GM21367 (cell line): ENCODE measurements around the gene FRMPD2.
"Not testable (repeated sequence)": the region's sequence is repeated elsewhere in the genome, so short reads cannot be mapped to it uniquely, and the experiment has no call there.

Experiments
- ATAC-seq: cut with Tn5 transposase; IDR thresholded peaks from one replicate; pipeline ENCODE4 v1.9.1; 2021; ENCODE audit not compliant: unreplicated experiment

Gene FRMPD2

GRCh38 chr10:48290286-48290685 lies 15.8 kb upstream of the FRMPD2 start:
- no peak for ATAC-seq

- ATAC-seq, result no peak
Observed at GRCh38 chr10:48289501-48290238, 15.2 kb upstream of the FRMPD2 start.

GRCh38 chr10:48288661-48289060 lies 14.2 kb upstream of the FRMPD2 start:
- ATAC-seq, result no peak

GRCh38 chr10:48287417-48288391 lies 13.2 kb upstream of the FRMPD2 start:
- peak; percentile 32 for ATAC-seq

GRCh38 chr10:48286356-48286755 lies 11.9 kb upstream of the FRMPD2 start:
- ATAC-seq, result no peak

- no peak for ATAC-seq
Observed at GRCh38 chr10:48285710-48286109, 11.2 kb upstream of the FRMPD2 start.

- no peak for ATAC-seq
Observed at GRCh38 chr10:48284811-48285210, 10.3 kb upstream of the FRMPD2 start.

- ATAC-seq, result no peak
Observed at GRCh38 chr10:48284002-48284546, 9.6 kb upstream of the FRMPD2 start.

- peak; percentile 51 for ATAC-seq
Observed at GRCh38 chr10:48282829-48283228, 8.3 kb upstream of the FRMPD2 start.

GRCh38 chr10:48281697-48282096 lies 7.2 kb upstream of the FRMPD2 start:
- ATAC-seq, result not testable (repeated sequence)

- ATAC-seq, result peak; percentile 87
Observed at GRCh38 chr10:48279081-48279751, 4.7 kb upstream of the FRMPD2 start.

- no peak for ATAC-seq
Observed at GRCh38 chr10:48277093-48277492, 2.6 kb upstream of the FRMPD2 start.

GRCh38 chr10:48273741-48274140 lies 755 bp downstream of the FRMPD2 start:
- ATAC-seq, result no peak

GRCh38 chr10:48272682-48273081 lies 1.8 kb downstream of the FRMPD2 start:
- ATAC-seq, result no peak

GRCh38 chr10:48271047-48271730 lies 3.3 kb downstream of the FRMPD2 start:
- no peak for ATAC-seq

GRCh38 chr10:48266528-48266927 lies 8.0 kb downstream of the FRMPD2 start:
- ATAC-seq, result no peak

GRCh38 chr10:48258105-48258504 lies 16.4 kb downstream of the FRMPD2 start:
- ATAC-seq, result no peak

GRCh38 chr10:48257407-48257961 lies 17.0 kb downstream of the FRMPD2 start:
- no peak for ATAC-seq

GRCh38 chr10:48255722-48256121 lies 18.8 kb downstream of the FRMPD2 start:
- ATAC-seq, result no peak
